GM18858 (cell line): ENCODE data around the gene SERTAD3.
A peak's percentile ranks its signal among the peaks of the same experiment; 100 is the strongest.

ENCODE experiments used
- ATAC-seq: cut with Tn5 transposase; IDR thresholded peaks from one replicate; pipeline ENCODE4 v1.9.1; 2021; ENCODE audit not compliant: unreplicated experiment

SERTAD3 gene

GRCh38 chr19:40425450-40426287 is 18.5 kb downstream of the SERTAD3 start, which contains the start of gene SERTAD1:
TSS of gene SERTAD1 (minus strand) at chr19:40425992. CDS start at chr19:40423546, 2,446 bp downstream.
- peak; percentile 69 for ATAC-seq

GRCh38 chr19:40424637-40425449 is 19.3 kb downstream of the SERTAD3 start:
- ATAC-seq, result no peak

GRCh38 chr19:40423938-40424337 is 20.2 kb downstream of the SERTAD3 start:
- no peak for ATAC-seq

- no peak for ATAC-seq
Measured at GRCh38 chr19:40422748-40423566, 21.2 kb downstream of the SERTAD3 start.

GRCh38 chr19:40421993-40422747 is 22.0 kb downstream of the SERTAD3 start:
- ATAC-seq, result no peak

GRCh38 chr19:40420766-40421765 is 23.1 kb downstream of the SERTAD3 start:
- no peak for ATAC-seq

GRCh38 chr19:40420451-40420765 is 23.7 kb downstream of the SERTAD3 start:
- no peak for ATAC-seq

- ATAC-seq, result no peak
Measured at GRCh38 chr19:40419780-40420179, 24.4 kb downstream of the SERTAD3 start.

GRCh38 chr19:40419066-40419612 is 25.0 kb downstream of the SERTAD3 start:
- no peak for ATAC-seq

- ATAC-seq, result no peak
Measured at GRCh38 chr19:40418040-40418439, 26.1 kb downstream of the SERTAD3 start.

GRCh38 chr19:40417643-40417981 is 26.5 kb downstream of the SERTAD3 start:
- ATAC-seq, result no peak

GRCh38 chr19:40416918-40417642 is 27.1 kb downstream of the SERTAD3 start:
- ATAC-seq, result no peak

GRCh38 chr19:40415768-40416167 is 28.4 kb downstream of the SERTAD3 start:
- ATAC-seq, result no peak

- no peak for ATAC-seq
Measured at GRCh38 chr19:40414542-40415535, 29.3 kb downstream of the SERTAD3 start.

GRCh38 chr19:40413291-40413845 is 30.8 kb downstream of the SERTAD3 start, which contains the start of gene PRX:
TSS of gene PRX (minus strand) at chr19:40413378. CDS start at chr19:40407932, 5,446 bp downstream.
- ATAC-seq, result no peak

GRCh38 chr19:40412866-40413265 is 31.3 kb downstream of the SERTAD3 start:
- ATAC-seq, result no peak

GRCh38 chr19:40411958-40412499 is 32.1 kb downstream of the SERTAD3 start:
- no peak for ATAC-seq
